Body of pancreas (tissue), 4 donors: Measurements from ENCODE around the gene HDC. TPM values are rescaled to one million over a fixed set of nuclear protein-coding genes. Genes with fewer than 3 reads are reported as not detected.

Experiments
- ATAC-seq: fragments of 150-250 bp; one replicate; pipeline ENCODE4 v1.9.1; 2016
- DNase-seq, 4 donors: peaks; one replicate each; pipeline ENCODE4 v3.0.0-alpha.2; 2019
- H3K27ac ChIP-seq, 4 donors: fragments of 200-600 bp; sonication (generic); 1 replicate in 3 of 4; 2 replicates in 1 of 4; pipeline versions ENCODE4 v1.5.1 to v1.6.1; 2016 to 2019; ENCODE audit warnings: mild to moderate bottlenecking in 1 of 4, mixed read lengths in 1 of 4, moderate library complexity in 1 of 4
- H3K27me3 ChIP-seq, 2 donors: fragments of 200-600 bp; sonication (generic); one replicate each; pipeline ENCODE4 v1.6.0; 2016; ENCODE audit warnings: mild to moderate bottlenecking in 1 of 2
- H3K36me3 ChIP-seq, 2 donors: fragments of 200-600 bp; sonication (generic); replicated peaks in 1 of 2; 2 replicates each; pipeline ENCODE4 v1.5.1; 2016; ENCODE audit warnings: low read depth in 2 of 2; ENCODE audit not compliant: insufficient read depth in 1 of 2
- H3K4me1 ChIP-seq: fragments of 200-600 bp; sonication (generic); one replicate; pipeline ENCODE4 v1.6.0; 2016
- H3K4me3 ChIP-seq, 2 donors: fragments of 200-600 bp; sonication (generic); 1 replicate in 1 of 2; 2 replicates in 1 of 2; pipeline ENCODE4 v1.5.1; 2016 to 2019
- H3K9me3 ChIP-seq, 3 donors: fragments of 200-600 bp; sonication (generic); 1 replicate in 2 of 3; 2 replicates in 1 of 3; pipeline ENCODE4 v1.5.1; 2016
- CTCF ChIP-seq, 7 experiments: fragments of 450-650 bp in 4 of 7; fragments of 200-600 bp in 3 of 7; sonication (generic) in 3 of 7; IDR thresholded peaks; one replicate each; pipeline ENCODE4 v1.5.1; 2016 to 2019; ENCODE audit warnings: antibody characterized with exemption in 7 of 7
- POLR2A ChIP-seq, 3 donors: fragments of 450-650 bp; IDR thresholded peaks; one replicate each; pipeline ENCODE4 v1.6.1; 2016; ENCODE audit warnings: antibody characterized with exemption in 3 of 3, mild to moderate bottlenecking in 2 of 3
- WGBS, 2 donors: methylation state at CpG; one replicate each; pipeline ENCODE4 v1.1.5; 2017; 5-methylcytosine and 5-hydroxymethylcytosine counted together
- intact Hi-C: fragments of 100-400 bp; cut with DNase I; formaldehyde crosslinking; loops from one replicate; pipeline ENCODE4 v1.15.1; 2023
- total RNA-seq, 2 donors: library from RNA; depleted of rRNA; stranded (reverse); fragments of >200 nt; gene quantifications; one replicate each; pipeline ENCODE4 v1.1.0, GENCODE V29; 2016

Gene HDC
- total RNA-seq, 2 donors from 2014 or later: not detected

- Histone ChIP-seq H3K9me3 (no peaks in the 10 kb centered on the region), H3K27me3 (no peaks in the 10 kb centered on the region), H3K4me3 (no peak overlapping the region), H3K36me3 (no peaks in the 10 kb centered on the region), H3K27ac (no peak overlapping the region), H3K4me1 (no peaks in the 10 kb centered on the region)
- no peak for DNase-seq
- TF ChIP-seq CTCF (IDR thresholded peaks at IDR 0.05) (no peak), POLR2A (IDR thresholded peaks at IDR 0.05) (no peak)
- no peak for ATAC-seq
- intact Hi-C loops: no loop called here
Observed at GRCh38 chr15:50233192-50233736, 32.3 kb downstream of the HDC start.

- ATAC-seq (no peak), DNase-seq (no peak)
- intact Hi-C loops: no loop called here
- Histone ChIP-seq H3K27me3 (no peaks in the 10 kb centered on the region), H3K9me3 (no peaks in the 10 kb centered on the region), H3K4me3 (no peak overlapping the region), H3K4me1 (no peaks in the 10 kb centered on the region), H3K27ac (no peak overlapping the region), H3K36me3 (no peaks in the 10 kb centered on the region)
- no peak for TF ChIP-seq POLR2A (IDR thresholded peaks at IDR 0.05)
- WGBS, 2 donors: 88 to 90% methylated on average over 2 of the region's 2 CpGs
Observed at GRCh38 chr15:50232791-50233190, 32.7 kb downstream of the HDC start.

- H3K27me3 ChIP-seq: no peaks in the 10 kb centered on the region
- H3K4me3 ChIP-seq: no peak overlapping the region
- DNase-seq: no peak
- H3K27ac ChIP-seq: no peak overlapping the region
- no peak for TF ChIP-seq CTCF (IDR thresholded peaks at IDR 0.05)
- no peak for TF ChIP-seq POLR2A (IDR thresholded peaks at IDR 0.05)
- H3K4me1 ChIP-seq: no peaks in the 10 kb centered on the region
- intact Hi-C loops: no loop called here
- ATAC-seq: no peak
- no peaks in the 10 kb centered on the region for H3K9me3 ChIP-seq
- H3K36me3 ChIP-seq: no peaks in the 10 kb centered on the region
Observed at GRCh38 chr15:50231761-50232160, 33.8 kb downstream of the HDC start.

- DNase-seq: no peak
- intact Hi-C loops: no loop called here
- Histone ChIP-seq H3K4me1 (no peaks in the 10 kb centered on the region), H3K27me3 (no peaks in the 10 kb centered on the region), H3K27ac (no peak overlapping the region), H3K9me3 (no peaks in the 10 kb centered on the region), H3K36me3 (no peaks in the 10 kb centered on the region), H3K4me3 (no peak overlapping the region)
- no peak for TF ChIP-seq POLR2A (IDR thresholded peaks at IDR 0.05)
- TF ChIP-seq CTCF (IDR thresholded peaks at IDR 0.05): no peak
- ATAC-seq: no peak
- WGBS, 2 donors: 70 to 71% methylated on average over 3 of the region's 3 CpGs
Observed at GRCh38 chr15:50229336-50229735, 36.2 kb downstream of the HDC start.

GRCh38 chr15:50228866-50229265, 36.7 kb downstream of the HDC start:
- intact Hi-C loops: no loop called here
- WGBS, 2 donors: 94 to 95% methylated on average over 3 of the region's 3 CpGs
- no peak for ATAC-seq

More at GRCh38 chr15:50228866-50229265, 36.7 kb downstream of the HDC start:
- H3K4me1 ChIP-seq: no peaks in the 10 kb centered on the region
- no peaks in the 10 kb centered on the region for H3K36me3 ChIP-seq
- no peaks in the 10 kb centered on the region for H3K27me3 ChIP-seq
- DNase-seq: no peak
- no peaks in the 10 kb centered on the region for H3K9me3 ChIP-seq
- no peak for TF ChIP-seq POLR2A (IDR thresholded peaks at IDR 0.05)
- no peak for TF ChIP-seq CTCF (IDR thresholded peaks at IDR 0.05)
- H3K4me3 ChIP-seq: no peak overlapping the region
- no peak overlapping the region for H3K27ac ChIP-seq
